Measurements from ENCODE around the gene FBXO44. TPM values are rescaled to one million over a fixed set of nuclear protein-coding genes. Genes with fewer than 3 reads are reported as not detected.

The FBXO44 gene
- total RNA-seq, 6 experiments from 2014 or later: 15.1 to 24.1 (median 18.9) TPM

DNA sequence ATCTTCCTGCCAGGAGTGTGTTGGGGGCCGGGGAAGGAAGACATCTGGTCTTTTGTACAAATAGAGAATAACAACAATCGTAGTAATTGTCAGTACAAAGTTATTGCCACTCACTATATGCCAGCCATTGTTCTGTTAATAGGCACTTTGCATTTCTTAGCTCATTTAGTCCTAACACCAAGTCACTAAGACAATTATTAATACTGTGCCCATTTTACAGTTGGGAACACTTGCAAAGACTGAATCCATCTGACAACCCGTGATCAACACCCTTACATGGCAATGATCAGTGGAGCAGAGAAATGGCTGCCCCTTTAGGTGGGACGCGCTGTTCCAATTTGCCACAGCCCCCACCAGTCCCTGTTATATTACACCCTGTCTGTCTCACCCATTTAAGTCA is 33.8 kb upstream of the FBXO44 start:
- Mint-ChIP-seq H3K27me3 (ENCODE audit: insufficient read depth) (peaks cover 43% of the 10 kb centered on the region), H3K4me1 (ENCODE audit: low read depth) (no peaks in the 10 kb centered on the region), H3K4me3 (no peak overlapping the region), H3K36me3 (ENCODE audit: low read depth) (no peaks in the 10 kb centered on the region), H3K27ac (no peak overlapping the region), H3K9me3 (no peaks in the 10 kb centered on the region)
- DNase-seq: no peak
- TF ChIP-seq, protein P1, sequence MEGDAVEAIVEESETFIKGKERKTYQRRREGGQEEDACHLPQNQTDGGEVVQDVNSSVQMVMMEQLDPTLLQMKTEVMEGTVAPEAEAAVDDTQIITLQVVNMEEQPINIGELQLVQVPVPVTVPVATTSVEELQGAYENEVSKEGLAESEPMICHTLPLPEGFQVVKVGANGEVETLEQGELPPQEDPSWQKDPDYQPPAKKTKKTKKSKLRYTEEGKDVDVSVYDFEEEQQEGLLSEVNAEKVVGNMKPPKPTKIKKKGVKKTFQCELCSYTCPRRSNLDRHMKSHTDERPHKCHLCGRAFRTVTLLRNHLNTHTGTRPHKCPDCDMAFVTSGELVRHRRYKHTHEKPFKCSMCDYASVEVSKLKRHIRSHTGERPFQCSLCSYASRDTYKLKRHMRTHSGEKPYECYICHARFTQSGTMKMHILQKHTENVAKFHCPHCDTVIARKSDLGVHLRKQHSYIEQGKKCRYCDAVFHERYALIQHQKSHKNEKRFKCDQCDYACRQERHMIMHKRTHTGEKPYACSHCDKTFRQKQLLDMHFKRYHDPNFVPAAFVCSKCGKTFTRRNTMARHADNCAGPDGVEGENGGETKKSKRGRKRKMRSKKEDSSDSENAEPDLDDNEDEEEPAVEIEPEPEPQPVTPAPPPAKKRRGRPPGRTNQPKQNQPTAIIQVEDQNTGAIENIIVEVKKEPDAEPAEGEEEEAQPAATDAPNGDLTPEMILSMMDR (IDR thresholded peaks at IDR 0.05): no peak

DNA sequence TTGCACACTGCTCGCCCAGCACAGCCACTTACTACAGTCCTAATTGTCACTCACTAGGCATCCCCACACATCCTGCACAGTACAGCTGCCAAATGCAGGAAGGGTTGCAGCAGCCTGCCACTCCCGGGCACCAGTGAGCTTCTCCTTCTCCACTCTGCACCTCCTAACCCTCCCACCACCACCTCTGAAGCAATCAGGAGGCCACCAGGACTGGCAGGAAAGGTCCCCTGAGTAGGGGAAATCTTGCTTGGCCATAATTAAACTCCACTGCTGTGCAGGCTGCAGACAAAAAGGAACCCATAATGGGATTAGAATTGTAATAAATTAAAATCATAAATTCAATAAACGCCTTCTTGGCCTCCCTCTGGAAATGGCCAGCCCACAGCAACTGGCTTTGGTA is 32.3 kb upstream of the FBXO44 start:
- H3K9me3 Mint-ChIP-seq: no peaks in the 10 kb centered on the region
- H3K27me3 Mint-ChIP-seq (ENCODE audit: insufficient read depth): peaks cover 35% of the 10 kb centered on the region
- no peaks in the 10 kb centered on the region for H3K4me1 Mint-ChIP-seq (ENCODE audit: low read depth)
- no peaks in the 10 kb centered on the region for H3K36me3 Mint-ChIP-seq (ENCODE audit: low read depth)
- H3K4me3 Mint-ChIP-seq: no peak overlapping the region
- DNase-seq: no peak
- TF ChIP-seq, protein P1 (IDR thresholded peaks at IDR 0.05): no peak
- H3K27ac Mint-ChIP-seq: no peak overlapping the region

DNA sequence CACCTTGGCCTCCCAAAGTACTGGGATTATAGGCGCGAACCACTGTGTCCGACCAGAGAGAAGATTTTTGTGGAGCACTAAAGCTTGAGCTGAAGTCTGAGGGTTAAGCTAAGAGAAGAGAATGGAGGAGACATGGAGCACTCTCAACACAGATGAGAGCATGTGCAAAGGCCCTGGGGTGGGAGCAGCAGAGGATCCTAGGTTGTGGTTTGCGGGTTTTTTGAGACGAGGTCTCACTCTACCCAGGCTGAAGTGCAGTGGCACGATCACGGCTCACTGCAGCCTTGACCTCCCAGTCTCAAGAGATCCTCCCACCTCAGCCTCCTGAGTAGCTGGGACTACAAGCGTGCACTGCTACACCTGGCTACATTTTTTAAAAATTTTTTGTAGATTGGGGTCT is 31.0 kb upstream of the FBXO44 start:
- Mint-ChIP-seq H3K36me3 (ENCODE audit: low read depth) (no peaks in the 10 kb centered on the region), H3K4me1 (ENCODE audit: low read depth) (no peaks in the 10 kb centered on the region), H3K9me3 (no peaks in the 10 kb centered on the region), H3K27ac (no peak overlapping the region), H3K4me3 (no peak overlapping the region), H3K27me3 (ENCODE audit: insufficient read depth) (peaks cover 28% of the 10 kb centered on the region)
- DNase-seq: no peak
- TF ChIP-seq, protein P1 (IDR thresholded peaks at IDR 0.05): no peak

DNA sequence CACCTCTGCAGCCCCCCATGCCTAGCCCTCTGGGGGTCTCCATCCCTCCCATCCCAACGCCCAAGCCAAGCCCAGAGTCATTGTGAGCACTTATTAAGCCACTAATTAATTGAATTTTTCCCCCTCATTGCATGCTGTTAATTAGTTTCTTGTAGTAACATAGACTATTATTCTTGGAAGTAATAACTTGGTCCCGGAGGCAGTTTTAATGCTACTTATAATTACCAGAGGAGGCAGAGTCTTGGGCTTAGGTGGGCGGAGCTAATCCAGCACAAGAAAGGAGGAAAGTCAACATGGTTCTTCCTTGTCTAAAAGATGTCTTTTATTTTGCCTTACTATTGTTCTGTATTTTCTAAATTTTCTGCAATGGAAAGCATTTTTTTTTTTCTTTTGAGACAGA is 28.1 kb upstream of the FBXO44 start:
- Mint-ChIP-seq H3K36me3 (ENCODE audit: low read depth) (no peaks in the 10 kb centered on the region), H3K27me3 (ENCODE audit: insufficient read depth) (peaks cover 35% of the 10 kb centered on the region), H3K27ac (no peak overlapping the region), H3K9me3 (no peaks in the 10 kb centered on the region), H3K4me1 (ENCODE audit: low read depth) (no peaks in the 10 kb centered on the region), H3K4me3 (no peak overlapping the region)
- DNase-seq: no peak
- TF ChIP-seq, protein P1 (IDR thresholded peaks at IDR 0.05): no peak

DNA sequence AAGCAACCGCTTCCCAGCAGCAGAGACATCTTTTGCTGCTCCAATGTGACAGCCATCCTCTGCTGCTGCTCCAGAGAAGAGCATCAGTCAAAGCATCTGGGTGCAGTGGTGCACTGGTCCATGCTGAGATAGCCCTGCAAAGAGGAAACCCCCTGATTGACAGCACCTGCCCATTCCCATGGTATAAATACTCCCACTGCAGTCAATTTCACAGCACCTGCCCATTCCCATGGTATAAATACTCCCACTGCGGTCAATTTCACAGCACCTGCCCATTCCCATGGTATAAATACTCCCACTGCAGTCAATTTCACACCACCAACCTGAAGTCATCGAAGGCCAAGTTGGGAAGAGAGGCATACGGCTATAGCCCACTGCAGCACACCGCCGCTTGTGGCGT is 25.9 kb upstream of the FBXO44 start:
- H3K36me3 Mint-ChIP-seq (ENCODE audit: low read depth): no peaks in the 10 kb centered on the region

More for the DNA sequence above, 25.9 kb upstream of the FBXO44 start:
- DNase-seq: no peak
- Mint-ChIP-seq H3K27ac (no peak overlapping the region), H3K4me1 (ENCODE audit: low read depth) (no peaks in the 10 kb centered on the region), H3K9me3 (no peaks in the 10 kb centered on the region), H3K27me3 (ENCODE audit: insufficient read depth) (peaks cover 33% of the 10 kb centered on the region), H3K4me3 (no peak overlapping the region)
- TF ChIP-seq, protein P1 (IDR thresholded peaks at IDR 0.05): no peak

Data from HFFc6 (cell line).